Measurements from ENCODE around the gene NAV3.
A peak's percentile ranks its signal among the peaks of the same experiment; 100 is the strongest.

Gene NAV3, protein sequence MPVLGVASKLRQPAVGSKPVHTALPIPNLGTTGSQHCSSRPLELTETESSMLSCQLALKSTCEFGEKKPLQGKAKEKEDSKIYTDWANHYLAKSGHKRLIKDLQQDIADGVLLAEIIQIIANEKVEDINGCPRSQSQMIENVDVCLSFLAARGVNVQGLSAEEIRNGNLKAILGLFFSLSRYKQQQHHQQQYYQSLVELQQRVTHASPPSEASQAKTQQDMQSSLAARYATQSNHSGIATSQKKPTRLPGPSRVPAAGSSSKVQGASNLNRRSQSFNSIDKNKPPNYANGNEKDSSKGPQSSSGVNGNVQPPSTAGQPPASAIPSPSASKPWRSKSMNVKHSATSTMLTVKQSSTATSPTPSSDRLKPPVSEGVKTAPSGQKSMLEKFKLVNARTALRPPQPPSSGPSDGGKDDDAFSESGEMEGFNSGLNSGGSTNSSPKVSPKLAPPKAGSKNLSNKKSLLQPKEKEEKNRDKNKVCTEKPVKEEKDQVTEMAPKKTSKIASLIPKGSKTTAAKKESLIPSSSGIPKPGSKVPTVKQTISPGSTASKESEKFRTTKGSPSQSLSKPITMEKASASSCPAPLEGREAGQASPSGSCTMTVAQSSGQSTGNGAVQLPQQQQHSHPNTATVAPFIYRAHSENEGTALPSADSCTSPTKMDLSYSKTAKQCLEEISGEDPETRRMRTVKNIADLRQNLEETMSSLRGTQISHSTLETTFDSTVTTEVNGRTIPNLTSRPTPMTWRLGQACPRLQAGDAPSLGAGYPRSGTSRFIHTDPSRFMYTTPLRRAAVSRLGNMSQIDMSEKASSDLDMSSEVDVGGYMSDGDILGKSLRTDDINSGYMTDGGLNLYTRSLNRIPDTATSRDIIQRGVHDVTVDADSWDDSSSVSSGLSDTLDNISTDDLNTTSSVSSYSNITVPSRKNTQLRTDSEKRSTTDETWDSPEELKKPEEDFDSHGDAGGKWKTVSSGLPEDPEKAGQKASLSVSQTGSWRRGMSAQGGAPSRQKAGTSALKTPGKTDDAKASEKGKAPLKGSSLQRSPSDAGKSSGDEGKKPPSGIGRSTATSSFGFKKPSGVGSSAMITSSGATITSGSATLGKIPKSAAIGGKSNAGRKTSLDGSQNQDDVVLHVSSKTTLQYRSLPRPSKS (N-terminal part only)

DNA sequence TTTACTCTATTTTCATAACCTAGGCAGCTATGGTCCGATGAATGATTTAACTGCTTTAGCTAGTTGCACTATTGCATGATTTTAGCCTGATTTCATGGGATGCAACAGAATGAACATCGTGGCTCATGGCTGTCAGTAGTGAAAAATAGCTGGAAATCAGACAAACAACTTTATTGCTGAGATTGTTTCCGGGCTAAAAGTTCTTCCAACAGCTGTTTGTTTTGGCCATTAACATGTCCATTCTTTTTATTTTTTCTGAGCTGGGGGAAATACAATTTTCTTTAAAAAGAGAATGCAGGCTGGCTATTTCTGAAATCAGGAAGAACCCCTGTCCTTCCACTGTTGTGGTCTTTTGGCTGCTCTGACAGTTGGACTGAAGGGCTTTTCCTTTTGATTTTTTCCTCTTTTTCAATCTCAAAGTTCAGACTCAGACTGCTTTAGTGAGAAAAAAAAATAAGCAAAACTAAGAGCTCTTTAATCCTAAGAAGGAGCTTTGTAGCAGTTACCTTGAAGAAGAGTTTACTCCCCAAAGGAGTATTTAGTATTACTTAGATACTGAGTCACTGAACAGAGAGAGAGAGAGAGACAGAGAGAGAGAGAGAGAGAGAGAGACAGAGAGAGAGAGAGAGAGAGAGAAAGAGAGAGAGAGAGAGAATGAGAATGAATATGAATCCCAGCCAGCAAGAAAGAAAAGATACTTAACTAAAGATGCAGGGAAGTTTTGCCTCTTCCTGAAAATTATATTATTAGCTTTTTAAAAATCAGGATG is at the start of gene NAV3:
TSS of gene NAV3 (plus strand) at position 312 of the 769 bp plus-strand sequence. CDS start 568 bp downstream, outside the sequence.
- intact Hi-C loops (cut with DNase I) = no loop called here

DNA sequence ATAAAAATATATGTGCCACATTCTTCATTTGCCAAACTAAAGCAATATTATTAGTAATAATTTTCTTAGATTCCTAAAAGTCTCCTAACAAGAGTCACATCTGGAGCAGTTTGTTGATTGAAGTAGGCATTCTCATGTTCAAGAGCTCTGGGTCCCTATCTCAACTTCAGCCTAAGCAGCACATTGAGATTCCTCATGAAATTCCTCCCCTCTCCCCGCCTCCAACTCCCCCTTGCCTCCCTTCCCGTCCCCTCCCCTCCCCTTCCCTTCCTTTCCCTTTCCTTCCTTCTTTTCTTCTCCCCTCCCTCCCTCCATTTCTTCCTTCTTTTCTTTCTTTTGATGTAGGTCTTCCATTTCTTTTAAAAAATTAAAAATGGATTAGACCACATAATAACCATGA is 48.7 kb upstream of the NAV3 start:
- no peak for DNase-seq
- intact Hi-C loops (cut with DNase I) = no loop called here

More for the DNA sequence above, at the start of gene NAV3:
- DNase-seq = no peak

DNA sequence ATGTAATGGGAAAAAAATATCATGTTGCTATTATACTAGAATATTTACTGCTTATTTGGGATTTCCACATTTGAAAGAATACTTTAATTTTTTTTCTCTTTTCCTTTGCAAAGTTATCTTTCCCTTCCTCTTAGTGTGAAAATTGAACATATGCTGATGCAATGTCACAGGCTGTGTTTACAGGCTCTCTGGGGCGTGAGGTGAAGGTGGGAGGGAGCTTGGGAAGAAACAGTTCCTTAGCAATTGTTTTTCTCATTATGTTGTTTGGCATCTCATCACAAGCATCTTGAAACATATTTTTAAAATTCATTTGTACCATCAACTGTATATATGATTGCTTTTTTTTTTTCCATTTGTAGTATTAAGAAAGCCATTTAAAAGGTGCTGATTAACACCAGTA is 47.9 kb upstream of the NAV3 start:
- intact Hi-C loops (cut with DNase I) = no loop called here
- DNase-seq = peak in 1 of 10 donors; percentile 15

DNA sequence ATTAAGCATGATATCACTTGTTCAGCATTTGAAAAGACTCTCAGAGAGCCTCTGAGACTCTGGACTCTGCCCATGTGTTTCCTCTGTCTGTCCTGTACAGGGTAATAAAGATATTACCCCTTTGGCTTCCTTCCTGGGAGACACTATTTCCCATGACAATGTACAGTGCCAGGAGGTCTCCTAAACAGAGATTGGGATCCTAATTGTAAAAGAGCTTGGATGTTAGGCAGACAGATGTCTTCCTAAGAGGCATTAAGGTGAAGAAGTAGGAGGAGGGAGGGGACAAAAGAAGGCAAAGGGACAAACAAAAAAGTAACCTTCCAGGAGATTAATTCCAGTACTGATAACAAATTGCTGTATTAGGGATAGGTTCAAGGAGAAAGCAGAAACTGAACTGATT is 45.5 kb upstream of the NAV3 start:
- intact Hi-C loops (cut with DNase I) = no loop called here
- DNase-seq = no peak

DNA sequence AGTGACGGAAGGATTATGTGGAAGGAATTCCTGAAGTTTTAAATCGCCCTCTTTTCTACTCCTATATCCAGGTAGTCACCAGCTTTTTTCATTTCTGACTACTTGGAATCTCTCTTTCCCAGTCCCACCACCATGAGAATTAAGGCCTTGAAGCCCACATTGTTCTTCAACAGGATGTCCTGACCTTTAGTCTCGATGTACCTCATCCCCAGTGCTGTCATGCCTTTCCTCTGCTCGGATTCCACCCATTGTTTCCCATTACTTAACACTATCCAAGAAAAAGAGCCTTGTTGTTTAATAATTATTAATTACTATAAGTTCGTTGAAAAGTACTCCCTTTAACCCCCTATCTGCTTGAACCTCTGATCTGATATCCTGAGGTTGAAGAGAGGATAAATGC is 44.0 kb upstream of the NAV3 start:
- no peak for DNase-seq
- intact Hi-C loops (cut with DNase I) = no loop called here

DNA sequence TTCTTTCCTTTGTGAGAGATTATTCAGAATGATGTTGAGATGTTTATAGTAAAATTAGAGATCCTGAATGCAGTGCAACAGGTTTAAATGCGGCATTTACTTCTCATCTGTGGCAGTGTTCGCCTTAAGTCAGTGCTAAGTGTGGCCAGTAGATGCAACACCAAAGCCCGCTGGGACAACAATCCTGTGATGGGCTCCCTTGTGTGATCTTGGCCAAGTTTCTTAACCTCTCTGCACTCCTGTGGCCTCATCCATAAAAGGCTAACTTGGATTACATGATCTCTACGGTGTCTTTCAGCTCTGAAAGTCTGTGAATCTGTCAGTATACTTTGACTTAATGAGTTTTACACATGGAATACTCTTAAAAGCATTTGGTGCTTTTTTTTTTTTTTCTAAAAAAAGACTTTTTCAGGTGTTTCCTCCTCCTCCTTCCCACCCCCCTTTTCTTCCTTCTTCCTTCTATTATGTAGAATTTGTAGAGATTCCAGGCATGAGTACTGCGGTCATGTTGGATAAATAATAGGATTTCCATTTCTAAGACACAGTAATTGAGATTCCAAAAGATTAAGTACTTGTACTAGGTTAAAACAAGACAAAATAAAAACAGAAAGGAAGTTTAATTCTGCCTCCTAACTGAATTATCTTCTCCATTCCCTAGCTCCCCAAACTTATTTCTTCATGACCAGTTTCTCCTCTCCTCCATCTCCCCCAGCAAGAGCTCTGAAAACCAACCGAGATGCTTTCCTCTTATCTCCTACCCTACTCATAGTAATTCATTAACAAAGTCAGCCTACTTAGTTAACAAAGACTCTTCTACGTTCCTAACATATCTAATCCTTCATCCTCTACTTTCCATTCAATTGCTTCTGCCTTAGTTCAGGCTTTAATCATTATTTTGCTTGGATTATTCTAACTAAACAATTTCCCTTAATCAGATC is 42.2 kb upstream of the NAV3 start:
- no peak for DNase-seq
- intact Hi-C loops (cut with DNase I) = no loop called here

DNA sequence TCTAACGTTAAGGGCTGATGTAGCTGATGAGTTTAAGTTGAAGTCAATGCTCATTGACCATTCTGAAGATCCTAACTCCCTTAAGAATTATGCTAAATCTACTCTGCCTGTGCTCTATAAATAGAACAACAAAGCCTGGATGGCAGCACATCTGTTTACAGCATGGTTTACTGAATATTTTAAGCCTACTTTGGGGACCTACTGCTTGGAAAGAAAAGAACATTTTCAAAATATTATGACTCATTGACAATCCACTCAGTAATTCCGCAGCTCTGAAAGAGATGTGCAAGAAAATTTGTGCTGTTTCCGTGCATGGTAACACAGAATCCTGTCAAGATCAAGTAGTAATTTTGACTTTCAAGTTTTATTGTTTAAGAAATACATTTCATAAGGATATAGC is 35.0 kb upstream of the NAV3 start:
- intact Hi-C loops (cut with DNase I) = no loop called here
- DNase-seq = no peak

DNA sequence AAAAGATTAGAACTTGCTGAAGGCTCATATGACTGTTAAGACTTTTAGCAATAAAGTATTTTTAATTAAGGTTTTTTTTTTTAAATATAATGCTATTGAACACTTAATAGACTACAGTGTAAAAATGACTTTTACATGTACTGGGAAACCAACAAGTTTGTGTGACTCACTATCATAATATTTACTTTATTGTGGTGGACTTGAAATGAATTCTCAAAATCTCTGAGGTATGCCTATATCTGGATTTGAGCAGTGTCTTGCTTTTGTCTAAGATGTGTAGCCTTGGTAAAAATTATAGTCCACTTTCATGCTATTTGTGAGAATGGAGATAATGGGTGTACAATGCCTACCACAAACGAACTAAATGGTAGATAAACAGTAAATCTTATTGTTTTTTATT is 33.9 kb upstream of the NAV3 start:
- DNase-seq = no peak
- intact Hi-C loops (cut with DNase I) = no loop called here

DNA sequence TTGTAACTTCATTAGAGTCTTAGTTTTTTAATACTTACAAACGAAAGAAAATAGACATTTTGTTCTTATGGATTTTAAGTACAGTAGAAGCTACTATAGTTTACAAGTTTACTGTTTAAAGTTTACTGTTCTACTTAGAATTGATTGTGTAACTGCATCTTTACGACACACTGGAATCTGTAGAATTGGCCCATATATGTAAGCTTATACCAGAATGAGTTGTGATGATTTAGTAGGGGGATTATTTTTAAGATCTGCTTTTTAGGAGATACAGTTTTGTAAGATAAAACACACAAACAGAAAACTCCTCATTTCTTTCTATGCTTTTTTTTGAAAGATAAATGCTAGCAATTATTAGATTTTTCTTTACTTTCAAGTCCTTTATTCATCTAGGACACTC is 30.2 kb upstream of the NAV3 start:
- no peak for DNase-seq
- intact Hi-C loops (cut with DNase I) = no loop called here

DNA sequence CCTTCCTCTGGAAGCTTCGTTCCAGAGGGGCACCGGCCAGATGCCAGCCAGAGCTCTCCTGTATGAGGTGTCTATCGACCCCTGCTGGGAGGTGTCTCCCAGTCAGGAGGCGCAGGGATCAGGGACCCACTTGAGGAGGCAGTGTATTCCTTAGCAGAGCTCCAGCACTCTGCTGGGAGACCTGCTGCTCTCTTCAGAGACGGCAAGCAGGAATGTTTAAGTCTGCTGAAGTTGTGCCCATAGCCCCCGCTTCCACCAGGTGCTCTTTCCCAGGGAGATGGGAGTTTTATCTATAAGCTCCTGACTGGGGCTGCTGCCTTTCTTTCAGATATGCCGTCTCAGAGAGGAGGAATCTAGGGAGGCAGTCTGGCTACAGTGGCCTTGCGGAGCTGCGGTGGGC is 22.2 kb upstream of the NAV3 start:
- intact Hi-C loops (cut with DNase I) = no loop called here
- DNase-seq = no peak

DNA sequence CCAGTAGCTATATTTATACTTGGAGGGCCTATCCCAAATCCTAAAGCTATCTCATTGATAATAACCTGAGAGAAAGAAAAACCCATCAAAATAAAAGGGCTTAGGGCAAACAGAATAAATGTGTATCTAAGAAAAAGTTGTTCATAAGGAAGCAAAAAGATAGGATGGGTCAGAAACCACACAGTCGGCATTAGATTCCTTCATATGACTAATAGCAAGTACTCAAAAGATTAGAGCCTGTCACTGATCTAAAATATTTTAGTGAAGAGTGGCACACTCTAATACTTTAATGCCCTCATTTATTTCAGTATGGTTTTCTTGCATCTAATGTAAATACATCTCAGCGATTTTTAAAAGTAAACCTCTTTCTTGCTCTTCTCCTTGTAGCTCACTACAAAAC is 17.1 kb upstream of the NAV3 start:
- intact Hi-C loops (cut with DNase I) = no loop called here
- DNase-seq = no peak

DNA sequence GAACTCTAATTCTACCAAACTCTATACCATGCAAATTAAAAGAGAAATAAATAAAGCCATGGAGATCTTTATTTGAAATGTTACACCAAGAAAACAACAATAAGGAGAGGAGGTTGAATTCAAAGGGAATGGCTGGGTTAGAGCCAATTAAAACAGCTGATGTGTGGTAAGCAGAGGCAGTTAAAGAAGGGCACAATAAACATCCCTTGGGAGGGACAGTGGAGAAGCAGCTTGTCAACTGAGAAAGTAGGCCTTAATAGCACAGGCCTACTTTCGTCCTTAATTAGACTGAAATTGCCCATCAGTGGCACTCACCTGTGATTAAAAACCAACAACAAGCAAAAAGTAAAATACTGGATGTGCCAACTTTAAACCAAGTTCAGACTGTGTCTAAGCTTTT is 16.3 kb upstream of the NAV3 start:
- intact Hi-C loops (cut with DNase I) = no loop called here
- no peak for DNase-seq

DNA sequence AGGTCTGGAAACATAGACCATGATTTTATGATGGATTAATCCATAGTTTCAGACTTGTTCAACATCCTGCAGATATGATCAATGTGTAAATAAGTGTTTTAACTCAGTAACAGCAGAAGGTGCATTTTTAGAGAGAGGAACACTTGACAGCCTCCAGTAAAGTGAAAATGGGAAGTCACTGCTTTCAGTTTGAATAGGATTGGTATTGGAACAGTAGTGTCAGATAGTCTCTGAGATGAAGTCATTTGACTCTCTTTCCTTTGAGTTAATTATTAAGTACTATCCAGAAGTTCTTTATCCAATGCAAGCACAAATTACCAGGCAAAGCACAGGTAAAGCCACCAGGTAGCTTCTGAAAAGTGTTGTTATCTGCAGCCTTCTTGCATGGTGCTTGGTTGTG is 14.5 kb upstream of the NAV3 start:
- intact Hi-C loops (cut with DNase I) = no loop called here
- DNase-seq = no peak

DNA sequence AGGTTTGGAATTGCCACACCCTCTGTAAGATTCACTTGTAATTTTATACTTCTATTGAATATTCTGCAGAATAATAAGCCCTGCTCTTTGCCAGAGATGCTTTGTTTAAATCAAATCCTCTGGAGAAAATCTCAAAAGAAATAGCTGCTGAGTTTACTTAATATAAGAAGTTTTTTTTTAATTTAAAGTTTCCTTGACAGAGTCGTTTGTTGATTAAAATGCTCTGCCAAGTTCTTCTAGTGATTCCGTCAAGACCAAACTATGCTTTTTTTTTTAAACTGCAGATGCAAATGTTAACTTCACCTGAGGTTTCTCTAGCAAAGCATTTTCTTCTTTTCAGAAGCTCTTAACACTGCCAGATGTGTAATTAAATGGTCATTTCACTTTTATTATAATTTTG is 13.4 kb upstream of the NAV3 start:
- DNase-seq = no peak
- intact Hi-C loops (cut with DNase I) = no loop called here

DNA sequence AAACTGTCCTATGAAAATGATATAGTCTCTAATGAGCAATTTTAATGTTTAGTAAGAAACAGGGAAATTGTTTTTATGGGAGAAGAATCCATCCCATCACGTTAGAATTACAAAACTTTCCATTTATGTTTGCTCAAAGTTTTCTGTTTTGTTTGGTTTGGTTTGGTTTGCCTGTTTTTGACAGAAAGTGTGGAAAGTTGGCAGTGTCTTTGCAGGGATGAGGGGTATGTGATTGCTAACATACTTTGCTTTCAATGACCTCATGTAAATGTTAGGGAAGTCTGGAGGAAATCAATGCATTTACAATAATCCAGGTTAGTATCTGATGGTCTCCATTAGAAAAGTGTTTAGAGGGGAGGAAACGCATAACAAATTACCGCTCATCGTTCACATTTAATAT is 12.3 kb upstream of the NAV3 start:
- DNase-seq = no peak
- intact Hi-C loops (cut with DNase I) = no loop called here

DNA sequence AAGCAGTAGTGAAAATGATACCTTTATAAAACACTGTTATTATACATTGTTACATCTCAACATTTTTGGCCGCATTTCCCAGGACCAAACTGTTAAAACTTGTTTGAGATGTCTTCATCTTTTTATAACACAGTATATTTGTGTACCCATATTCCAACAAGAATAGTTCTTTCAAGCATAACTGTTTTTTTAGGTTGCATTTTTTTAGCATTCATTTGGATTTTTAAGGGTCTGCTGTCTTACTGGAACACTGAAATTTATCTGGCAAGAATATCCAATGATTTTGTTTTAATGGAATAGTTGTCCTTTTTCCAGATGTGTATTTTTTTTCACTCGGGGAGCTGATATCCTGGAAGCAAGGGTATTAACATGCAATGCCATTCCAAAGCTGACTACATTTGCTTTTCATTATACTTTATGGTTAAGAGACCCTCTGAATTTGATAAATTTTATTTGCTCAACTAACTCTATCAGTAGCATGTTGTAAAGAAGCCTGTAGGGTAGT is 8.9 kb upstream of the NAV3 start:
- DNase-seq = no peak
- intact Hi-C loops (cut with DNase I) = no loop called here

DNA sequence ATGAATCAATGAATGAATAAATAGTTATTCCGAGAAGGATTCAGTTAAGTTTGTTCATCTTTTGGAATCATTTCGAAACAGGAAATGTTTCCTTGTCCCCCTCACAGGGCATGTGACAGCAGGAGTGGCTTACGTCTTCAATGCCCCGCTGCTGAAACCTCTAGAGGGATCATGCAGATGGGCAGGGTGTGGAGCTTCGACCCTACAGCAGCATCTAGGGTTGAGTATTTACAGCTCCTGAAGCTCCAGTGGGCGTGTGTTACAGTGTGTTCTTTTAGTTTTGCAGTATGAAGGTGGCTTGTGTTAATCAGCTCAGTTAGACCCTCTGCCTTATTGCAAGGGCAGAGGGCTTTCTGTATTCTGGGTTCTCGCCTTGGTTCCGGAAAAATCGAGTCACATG is 2.6 kb downstream of the NAV3 start:
- DNase-seq = peak in 1 of 10 donors; percentile 39
- intact Hi-C loops (cut with DNase I) = no loop called here

DNA sequence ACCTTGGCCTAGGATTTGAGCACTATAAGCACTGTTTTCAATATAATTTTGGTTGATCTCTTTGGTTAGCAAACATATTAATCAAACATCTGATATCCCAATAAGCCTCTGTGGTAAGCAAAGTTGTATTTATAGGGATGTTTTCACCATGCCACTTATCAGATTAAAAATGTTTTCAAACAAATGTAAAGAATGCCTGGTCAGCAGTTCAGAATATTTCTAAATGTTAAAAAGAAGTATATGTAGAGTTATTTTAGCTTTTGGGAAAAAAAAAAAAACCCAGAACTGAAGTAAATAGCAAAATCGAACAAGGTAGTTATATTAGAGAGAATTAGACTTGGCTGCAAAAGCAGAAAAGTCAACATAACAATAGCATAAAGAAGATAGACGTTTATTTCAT is 3.9 kb downstream of the NAV3 start:
- intact Hi-C loops (cut with DNase I) = no loop called here
- DNase-seq = no peak

DNA sequence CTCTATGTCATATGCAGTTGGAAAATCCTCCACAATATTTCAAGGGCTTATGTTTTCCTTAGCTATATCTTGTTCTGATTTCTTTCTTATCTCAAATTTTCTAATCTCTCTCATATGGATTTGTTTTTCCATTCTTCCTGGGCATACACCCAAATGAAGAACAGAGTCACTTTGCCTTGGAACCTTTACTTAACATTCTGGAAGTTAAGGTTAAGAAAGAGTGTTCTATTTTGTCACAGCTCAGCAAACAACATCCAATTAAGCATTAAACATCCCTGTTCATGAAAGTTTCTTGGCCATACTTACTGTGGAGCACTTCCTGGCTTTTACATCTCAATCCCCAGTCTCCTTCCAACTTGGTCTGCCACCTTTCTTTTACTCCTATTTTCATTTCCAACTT is 5.3 kb downstream of the NAV3 start:
- no peak for DNase-seq
- intact Hi-C loops (cut with DNase I) = no loop called here
